Left colon (tissue), 2 donors: ENCODE measurements around the gene NCK2. TPM values are rescaled to one million over a fixed set of nuclear protein-coding genes. Genes with fewer than 3 reads are reported as not detected.

Experiments
- ATAC-seq: fragments of 200-7000 bp; cut with Tn5 transposase; one replicate; pipeline ENCODE4 v1.9.1; 2020; ENCODE audit warnings: mild to moderate bottlenecking, moderate library complexity
- DNase-seq, 2 donors: peaks; one replicate each; pipeline ENCODE4 v3.0.0-alpha.2; 2020
- intact Hi-C, 2 donors: fragments of 100-400 bp; cut with DNase I in 1 of 2; cut with micrococcal nuclease in 1 of 2; formaldehyde crosslinking; loops; one replicate each; pipeline versions ENCODE4 v1.11.2 to v1.14.0; 2022; cut with DNase I, micrococcal nuclease
- total RNA-seq, 2 donors: library from RNA; stranded (reverse); fragmentation: NEBNext Ultra II Directional; extraction: Animal tissue kit (Norgen Biotek cat#: 25700); gene quantifications; one replicate each; pipeline ENCODE4 v1.2.1, GENCODE V29; 2021
- donor health status: DM: no; HTN: no; CAD: no.
- donor health status: DM: yes; HTN: yes; CAD: no.

The NCK2 gene
- total RNA-seq, 2 donors from 2014 or later = 51.8 to 76.6 TPM

- DNase-seq = no peak
- no peak for ATAC-seq
- intact Hi-C loops = no loop called here
These were observed 76.9 kb downstream of the NCK2 start for GRCh38 chr2:105821428-105822125.

GRCh38 chr2:105822186-105822585, 77.5 kb downstream of the NCK2 start:
- intact Hi-C loops = no loop called here
- ATAC-seq (peak; percentile 47), DNase-seq (no peak)

- ATAC-seq = no peak
- intact Hi-C loops = no loop called here
- DNase-seq = no peak
These were observed 79.7 kb downstream of the NCK2 start for GRCh38 chr2:105824446-105824845.

GRCh38 chr2:105827351-105828096, 82.8 kb downstream of the NCK2 start:
- intact Hi-C loops = no loop called here
- ATAC-seq = peak; percentile 62
- DNase-seq = no peak

- no peak for ATAC-seq
These were observed 83.8 kb downstream of the NCK2 start for GRCh38 chr2:105828558-105828957.

GRCh38 chr2:105834931-105835330, 90.2 kb downstream of the NCK2 start:
- ATAC-seq = no peak
- no peak for DNase-seq
- intact Hi-C loops = no loop called here

More at GRCh38 chr2:105828558-105828957, 83.8 kb downstream of the NCK2 start:
- no peak for DNase-seq
- intact Hi-C loops = no loop called here

- no peak for ATAC-seq
These were observed 91.6 kb downstream of the NCK2 start for GRCh38 chr2:105836341-105836740.

GRCh38 chr2:105836840-105837692, 92.4 kb downstream of the NCK2 start:
- intact Hi-C loops = no loop called here
- DNase-seq (no peak), ATAC-seq (no peak)

More at GRCh38 chr2:105836341-105836740, 91.6 kb downstream of the NCK2 start:
- intact Hi-C loops = no loop called here
- no peak for DNase-seq

- no peak for DNase-seq
- no peak for ATAC-seq
- intact Hi-C loops = no loop called here
These were observed 95.1 kb downstream of the NCK2 start for GRCh38 chr2:105839793-105840192.

- ATAC-seq = no peak
- DNase-seq = no peak
- intact Hi-C loops = no loop called here
These were observed 96.2 kb downstream of the NCK2 start for GRCh38 chr2:105840933-105841332.

GRCh38 chr2:105841551-105841950, 96.8 kb downstream of the NCK2 start:
- DNase-seq (no peak), ATAC-seq (no peak)

GRCh38 chr2:105842555-105842954, 97.8 kb downstream of the NCK2 start:
- ATAC-seq = no peak
- intact Hi-C loops = no loop called here
- no peak for DNase-seq

More at GRCh38 chr2:105841551-105841950, 96.8 kb downstream of the NCK2 start:
- intact Hi-C loops = no loop called here

- DNase-seq = no peak
- intact Hi-C loops = no loop called here
These were observed 99.0 kb downstream of the NCK2 start for GRCh38 chr2:105843476-105844374.

GRCh38 chr2:105845976-105846375, 101.3 kb downstream of the NCK2 start:
- no peak for DNase-seq
- no peak for ATAC-seq
- intact Hi-C loops = no loop called here

More at GRCh38 chr2:105843476-105844374, 99.0 kb downstream of the NCK2 start:
- ATAC-seq = no peak

- no peak for DNase-seq
- intact Hi-C loops = no loop called here
- no peak for ATAC-seq
These were observed 102.3 kb downstream of the NCK2 start for GRCh38 chr2:105847056-105847455.

- DNase-seq (no peak), ATAC-seq (no peak)
- intact Hi-C loops = no loop called here
These were observed 103.7 kb downstream of the NCK2 start for GRCh38 chr2:105848367-105848766.

GRCh38 chr2:105849431-105850179, 104.9 kb downstream of the NCK2 start:
- peak; percentile 66 for ATAC-seq
- intact Hi-C loops = no loop called here

GRCh38 chr2:105852066-105852465, 107.4 kb downstream of the NCK2 start:
- ATAC-seq (no peak), DNase-seq (no peak)
- intact Hi-C loops = no loop called here

More at GRCh38 chr2:105849431-105850179, 104.9 kb downstream of the NCK2 start:
- DNase-seq = no peak
